Esophagus squamous epithelium (tissue), 5 donors: ENCODE measurements around the gene KDM3A. TPM values are rescaled to one million over a fixed set of nuclear protein-coding genes. Genes with fewer than 3 reads are reported as not detected.
A peak's percentile ranks its signal among the peaks of the same experiment; 100 is the strongest.

Experiments used
- DNase-seq: peaks from one replicate; lab custom pipeline; 2025; lab: John Stamatoyannopoulos, UW
- H3K27ac ChIP-seq, 4 donors: fragments of 200-600 bp; sonication (generic); one replicate each; pipeline ENCODE4 v1.5.1; 2016 to 2019; ENCODE audit warnings: mild to moderate bottlenecking in 1 of 4
- H3K27me3 ChIP-seq, 4 donors: fragments of 200-600 bp; sonication (generic); 1 replicate in 3 of 4; 2 replicates in 1 of 4; pipeline versions ENCODE4 v1.5.1 to v1.6.0; 2017 to 2021; ENCODE audit warnings: antibody characterized with exemption in 1 of 4
- H3K36me3 ChIP-seq, 3 donors: fragments of 200-600 bp; sonication (generic); one replicate each; pipeline ENCODE4 v1.5.1; 2016 to 2019
- H3K4me1 ChIP-seq, 3 donors: fragments of 200-600 bp; sonication (generic); one replicate each; pipeline ENCODE4 v1.5.1; 2017 to 2019
- H3K4me3 ChIP-seq, 4 donors: fragments of 200-600 bp; sonication (generic); 1 replicate in 3 of 4; 2 replicates in 1 of 4; pipeline ENCODE4 v1.5.1; 2016 to 2019; ENCODE audit warnings: mild to moderate bottlenecking in 2 of 4, moderate library complexity in 1 of 4
- H3K9me3 ChIP-seq, 3 donors: fragments of 200-600 bp; sonication (generic); one replicate each; pipeline ENCODE4 v1.5.1; 2016 to 2019
- POLR2A ChIP-seq, 4 donors: fragments of 450-650 bp; IDR thresholded peaks; one replicate each; pipeline ENCODE4 v1.6.1; 2017; ENCODE audit warnings: antibody characterized with exemption in 4 of 4, mild to moderate bottlenecking in 4 of 4, moderate library complexity in 3 of 4
- whole genome bisulfite sequencing, 2 donors: methylation state at CpG; one replicate each; pipeline ENCODE4 v1.1.5; 2018; 5-methylcytosine and 5-hydroxymethylcytosine counted together
- intact Hi-C: fragments of 100-400 bp; cut with DNase I; formaldehyde crosslinking; loops from one replicate; pipeline ENCODE4 v1.15.0; 2022
- total RNA-seq, 4 donors: library from RNA; depleted of rRNA; stranded (reverse); fragments of >200 nt; gene quantifications; one replicate each; pipeline ENCODE4 v1.1.0, GENCODE V29; 2016
- TF ChIP-seq, protein P1 (sequence below), 6 experiments: fragments of 450-650 bp in 4 of 6; fragments of 200-600 bp in 2 of 6; sonication (generic) in 2 of 6; IDR thresholded peaks; one replicate each; pipeline ENCODE4 v1.5.1; 2016 to 2019; ENCODE audit warnings: antibody characterized with exemption in 6 of 6, mild to moderate bottlenecking in 4 of 6, moderate library complexity in 4 of 6
- donor health status: DM: yes; HTN: yes; CAD: no.

Gene KDM3A
- total RNA-seq, 4 donors from 2014 or later: 22.0 to 60.7 (median 23.9) TPM

DNA sequence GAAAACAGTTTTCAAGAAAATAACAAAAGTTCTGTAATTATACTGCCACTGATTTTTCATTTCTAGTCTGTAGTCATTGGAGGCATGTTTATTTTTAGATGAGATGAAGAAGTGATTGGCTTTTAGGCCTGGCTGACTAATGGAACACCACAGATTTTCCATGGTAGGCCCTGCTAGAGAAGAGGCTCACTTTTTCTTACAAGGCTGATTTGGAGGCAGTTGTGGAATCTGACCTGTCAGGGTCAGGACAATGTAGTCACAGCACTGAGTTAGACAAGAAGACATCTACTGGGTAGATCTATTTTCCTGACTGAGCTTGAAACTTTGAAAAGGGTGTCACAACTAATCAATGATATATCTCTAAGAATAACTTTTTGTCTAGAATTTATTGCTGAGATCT, 43.9 kb downstream of the KDM3A start:
- no peaks in the 10 kb centered on the region for H3K9me3 ChIP-seq
- no peak for DNase-seq
- intact Hi-C loops: no loop called here
- H3K4me3 ChIP-seq: no peak overlapping the region
- TF ChIP-seq, protein P1, sequence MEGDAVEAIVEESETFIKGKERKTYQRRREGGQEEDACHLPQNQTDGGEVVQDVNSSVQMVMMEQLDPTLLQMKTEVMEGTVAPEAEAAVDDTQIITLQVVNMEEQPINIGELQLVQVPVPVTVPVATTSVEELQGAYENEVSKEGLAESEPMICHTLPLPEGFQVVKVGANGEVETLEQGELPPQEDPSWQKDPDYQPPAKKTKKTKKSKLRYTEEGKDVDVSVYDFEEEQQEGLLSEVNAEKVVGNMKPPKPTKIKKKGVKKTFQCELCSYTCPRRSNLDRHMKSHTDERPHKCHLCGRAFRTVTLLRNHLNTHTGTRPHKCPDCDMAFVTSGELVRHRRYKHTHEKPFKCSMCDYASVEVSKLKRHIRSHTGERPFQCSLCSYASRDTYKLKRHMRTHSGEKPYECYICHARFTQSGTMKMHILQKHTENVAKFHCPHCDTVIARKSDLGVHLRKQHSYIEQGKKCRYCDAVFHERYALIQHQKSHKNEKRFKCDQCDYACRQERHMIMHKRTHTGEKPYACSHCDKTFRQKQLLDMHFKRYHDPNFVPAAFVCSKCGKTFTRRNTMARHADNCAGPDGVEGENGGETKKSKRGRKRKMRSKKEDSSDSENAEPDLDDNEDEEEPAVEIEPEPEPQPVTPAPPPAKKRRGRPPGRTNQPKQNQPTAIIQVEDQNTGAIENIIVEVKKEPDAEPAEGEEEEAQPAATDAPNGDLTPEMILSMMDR (IDR thresholded peaks at IDR 0.05): no peak
- no peak for TF ChIP-seq POLR2A (IDR thresholded peaks at IDR 0.05)
- H3K4me1 ChIP-seq: peaks cover 9 to 54% (median 20%) of the 10 kb centered on the region in 3 donors
- H3K36me3 ChIP-seq: peaks cover 32 to 100% (median 47%) of the 10 kb centered on the region in 3 donors
- no peaks in the 10 kb centered on the region for H3K27me3 ChIP-seq
- peak overlapping the region in 2 of 4 donors; percentile 17 to 47 for H3K27ac ChIP-seq

DNA sequence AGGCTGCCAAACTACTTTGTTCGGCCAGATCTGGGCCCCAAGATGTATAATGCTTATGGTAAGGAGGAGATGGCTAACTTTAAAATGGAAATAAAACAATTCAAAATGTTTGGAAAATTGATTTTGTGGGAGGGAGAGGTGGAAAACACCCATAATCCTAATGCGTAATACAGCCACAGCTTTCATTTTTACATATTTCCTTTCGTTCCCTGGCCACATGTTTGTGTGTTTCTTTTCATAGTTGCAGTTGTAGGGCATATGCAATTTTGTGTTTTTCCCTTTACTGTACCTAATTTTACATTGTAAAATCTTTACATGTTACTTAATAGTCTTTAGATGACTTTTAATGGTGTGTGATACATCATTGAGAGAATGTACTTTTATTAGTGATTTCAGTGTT, 44.6 kb downstream of the KDM3A start:
- DNase-seq: no peak
- no peaks in the 10 kb centered on the region for H3K27me3 ChIP-seq
- intact Hi-C loops: no loop called here
- peaks cover 9 to 54% (median 19%) of the 10 kb centered on the region in 3 donors for H3K4me1 ChIP-seq
- H3K4me3 ChIP-seq: no peak overlapping the region
- peak overlapping the region in 2 of 4 donors; percentile 17 to 47 for H3K27ac ChIP-seq
- no peaks in the 10 kb centered on the region for H3K9me3 ChIP-seq
- TF ChIP-seq, protein P1 (IDR thresholded peaks at IDR 0.05): no peak
- TF ChIP-seq POLR2A (IDR thresholded peaks at IDR 0.05): no peak
- 89 to 93% methylated on average over 3 of the region's 3 CpGs for WGBS, 2 donors
- peaks cover 36 to 100% (median 47%) of the 10 kb centered on the region in 3 donors for H3K36me3 ChIP-seq

DNA sequence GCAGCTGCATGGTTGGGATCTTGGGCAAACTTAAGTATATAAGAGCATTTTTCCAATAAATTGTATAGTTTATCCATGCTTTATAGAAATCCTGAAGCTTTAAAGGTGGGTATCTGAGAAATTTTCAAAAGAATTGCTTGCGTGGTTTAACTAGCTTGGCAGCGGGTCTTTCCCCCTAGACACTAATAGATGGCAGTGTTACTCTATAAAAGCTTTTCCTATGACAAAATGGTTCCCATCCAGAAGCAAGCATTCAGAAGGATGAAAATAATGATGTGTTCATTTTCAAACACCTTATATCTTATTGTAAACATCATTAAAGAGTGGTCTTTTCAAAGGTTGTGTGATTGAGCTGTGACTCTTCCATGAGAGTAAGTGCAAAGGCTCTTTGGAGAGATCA, 45.9 kb downstream of the KDM3A start:
- H3K4me3 ChIP-seq: no peak overlapping the region
- DNase-seq: no peak
- no peak for TF ChIP-seq POLR2A (IDR thresholded peaks at IDR 0.05)
- TF ChIP-seq, protein P1 (IDR thresholded peaks at IDR 0.05): no peak
- H3K27me3 ChIP-seq: no peaks in the 10 kb centered on the region
- peak overlapping the region in 1 of 4 donors; percentile 8 for H3K27ac ChIP-seq
- peaks cover 9 to 47% (median 19%) of the 10 kb centered on the region in 3 donors for H3K4me1 ChIP-seq
- intact Hi-C loops: no loop called here
- no peaks in the 10 kb centered on the region for H3K9me3 ChIP-seq
- peaks cover 44 to 100% (median 44%) of the 10 kb centered on the region in 3 donors for H3K36me3 ChIP-seq
- 89 to 92% methylated on average over 2 of the region's 2 CpGs for WGBS, 2 donors

DNA sequence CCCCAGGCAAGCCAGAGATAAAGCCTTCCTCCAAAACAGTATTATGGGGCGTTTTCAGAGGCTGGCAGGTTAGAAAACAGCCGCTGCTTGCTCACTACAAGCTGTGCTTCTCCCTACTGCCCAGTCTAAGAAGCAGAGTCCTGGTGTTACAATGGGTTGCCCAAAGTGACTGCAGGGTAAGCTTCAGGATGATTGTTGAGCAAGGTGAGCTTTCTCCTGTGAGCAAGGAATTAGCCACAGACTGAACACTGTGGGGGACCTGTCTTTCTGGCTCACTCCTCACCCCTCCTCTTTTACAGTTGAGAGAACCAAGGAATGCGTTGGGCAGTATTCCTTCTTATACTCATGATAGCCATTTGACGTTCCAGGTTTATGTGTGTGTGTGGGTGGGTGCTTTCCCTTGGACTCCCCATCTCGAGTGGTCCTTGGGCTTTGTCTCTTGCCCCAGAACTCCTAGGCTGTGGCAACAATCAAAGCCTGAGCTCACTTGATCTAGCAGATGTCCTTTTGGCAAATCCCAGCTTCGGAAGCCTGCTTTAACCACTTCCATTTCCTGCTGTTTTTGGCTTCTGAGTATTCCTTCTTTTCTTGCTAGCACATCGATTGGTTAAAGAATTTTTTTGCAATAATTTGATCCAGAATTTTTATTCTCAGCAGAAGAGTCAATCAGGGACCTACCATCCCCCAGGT, 47.5 kb downstream of the KDM3A start:
- peaks cover 9 to 38% (median 11%) of the 10 kb centered on the region in 3 donors for H3K4me1 ChIP-seq
- 64 to 71% methylated on average over 6 to 7 of the region's 7 CpGs for WGBS, 2 donors
- H3K9me3 ChIP-seq: no peaks in the 10 kb centered on the region
- peak overlapping the region; percentile 16 to 66 (median 42) for H3K27ac ChIP-seq
- no peak for TF ChIP-seq POLR2A (IDR thresholded peaks at IDR 0.05)
- TF ChIP-seq, protein P1 (IDR thresholded peaks at IDR 0.05): no peak
- peaks cover 31 to 100% (median 31%) of the 10 kb centered on the region in 3 donors for H3K36me3 ChIP-seq
- intact Hi-C loops: no loop called here
- DNase-seq: no peak
- no peak overlapping the region for H3K4me3 ChIP-seq
- H3K27me3 ChIP-seq: no peaks in the 10 kb centered on the region

DNA sequence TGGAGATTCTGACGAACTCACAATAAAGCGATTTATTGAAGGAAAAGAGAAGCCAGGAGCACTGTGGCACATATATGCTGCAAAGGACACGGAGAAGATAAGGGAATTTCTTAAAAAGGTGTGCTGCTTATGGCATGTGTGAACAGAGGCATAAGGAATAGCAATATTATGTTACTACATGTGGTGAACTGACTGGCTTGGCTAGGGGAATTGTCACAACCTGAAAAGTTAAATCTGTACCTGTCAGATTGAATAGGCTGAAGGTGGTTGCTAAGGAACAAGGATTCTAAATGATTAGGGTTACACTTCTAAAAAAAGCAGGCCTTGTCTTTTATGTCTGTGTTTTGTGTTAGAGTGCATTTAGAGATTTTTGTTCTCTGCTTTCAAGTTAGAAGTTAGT, 48.4 kb downstream of the KDM3A start:
- WGBS, 2 donors: 49 to 60% methylated on average over 3 of the region's 3 CpGs
- no peaks in the 10 kb centered on the region for H3K27me3 ChIP-seq
- H3K27ac ChIP-seq: peak overlapping the region in 3 of 4 donors; percentile 30 to 66 (median 55)
- TF ChIP-seq, protein P1 (IDR thresholded peaks at IDR 0.05): no peak
- no peak for TF ChIP-seq POLR2A (IDR thresholded peaks at IDR 0.05)
- peaks cover 9 to 38% (median 11%) of the 10 kb centered on the region in 3 donors for H3K4me1 ChIP-seq
- DNase-seq: no peak
- H3K9me3 ChIP-seq: no peaks in the 10 kb centered on the region
- intact Hi-C loops: no loop called here
- peaks cover 24 to 100% (median 25%) of the 10 kb centered on the region in 3 donors for H3K36me3 ChIP-seq
- no peak overlapping the region for H3K4me3 ChIP-seq
